Trophoblast cell (in vitro differentiated cells and primary cell): ENCODE measurements around the gene USP31.
A peak's percentile ranks its signal among the peaks of the same experiment; 100 is the strongest.

Experiments
- DNase-seq, 2 donors: peaks; one replicate each; pipeline ENCODE4 v3.0.0-alpha.2; 2016
- H2AFZ ChIP-seq: 2 replicates; pipeline ENCODE4 v1.6.1; 2013; ENCODE audit warnings: low read length, moderate library complexity, mild to moderate bottlenecking; ENCODE audit not compliant: insufficient read depth, poor library complexity
- H2AK5ac ChIP-seq: 2 replicates; pipeline ENCODE4 v1.6.1; 2013; ENCODE audit warnings: mild to moderate bottlenecking, low read length
- H2BK120ac ChIP-seq: 2 replicates; pipeline ENCODE4 v1.6.1; 2013; ENCODE audit warnings: low read length, mild to moderate bottlenecking, moderate library complexity; ENCODE audit not compliant: insufficient read depth, poor library complexity
- H2BK12ac ChIP-seq: 2 replicates; pipeline ENCODE4 v1.6.1; 2013; ENCODE audit warnings: mild to moderate bottlenecking, low read length, moderate library complexity
- H2BK5ac ChIP-seq: 2 replicates; pipeline ENCODE4 v1.6.1; 2013; ENCODE audit warnings: low read length, low read depth, moderate library complexity, mild to moderate bottlenecking; ENCODE audit not compliant: poor library complexity
- H3K14ac ChIP-seq: 2 replicates; pipeline ENCODE4 v1.6.1; 2013; ENCODE audit warnings: mild to moderate bottlenecking, low read length
- H3K18ac ChIP-seq: 2 replicates; pipeline ENCODE4 v1.6.1; 2013; ENCODE audit warnings: mild to moderate bottlenecking, low read length
- H3K23ac ChIP-seq: 2 replicates; pipeline ENCODE4 v1.6.1; 2013; ENCODE audit warnings: low read length
- H3K27ac ChIP-seq: 2 replicates; pipeline ENCODE4 v1.5.1; 2013; ENCODE audit warnings: low read depth, mild to moderate bottlenecking, inconsistent platforms, low read length, moderate library complexity
- H3K27me3 ChIP-seq: 2 replicates; pipeline ENCODE4 v1.6.1; 2013; ENCODE audit warnings: inconsistent platforms, mild to moderate bottlenecking, low read length, moderate library complexity; ENCODE audit not compliant: insufficient read depth
- H3K36me3 ChIP-seq, 2 experiments: 1 replicate in 1 of 2; 2 replicates in 1 of 2; pipeline ENCODE4 v1.6.1; 2013; ENCODE audit warnings: low read length in 2 of 2, mild to moderate bottlenecking in 2 of 2, moderate library complexity in 1 of 2; ENCODE audit not compliant: insufficient read depth in 2 of 2, control insufficient read depth in 1 of 2
- H3K4ac ChIP-seq: 2 replicates; pipeline ENCODE4 v1.6.1; 2013; ENCODE audit warnings: low read depth, mild to moderate bottlenecking, low read length, moderate library complexity
- H3K4me1 ChIP-seq, 2 experiments: 1 replicate in 1 of 2; 2 replicates in 1 of 2; pipeline ENCODE4 v1.6.1; 2013; ENCODE audit warnings: low read length in 2 of 2, mild to moderate bottlenecking in 2 of 2, moderate library complexity in 1 of 2; ENCODE audit not compliant: insufficient read depth in 2 of 2, control insufficient read depth in 1 of 2
- H3K4me2 ChIP-seq: 2 replicates; pipeline ENCODE4 v1.6.1; 2013; ENCODE audit warnings: inconsistent platforms, mild to moderate bottlenecking, low read length, moderate library complexity
- H3K4me3 ChIP-seq: 2 replicates; pipeline ENCODE4 v1.5.1; 2013; ENCODE audit warnings: mild to moderate bottlenecking, low read depth, low read length, inconsistent platforms
- H3K79me1 ChIP-seq: one replicate; pipeline ENCODE4 v1.6.1; 2013; ENCODE audit warnings: low read length
- H3K79me2 ChIP-seq: 2 replicates; pipeline ENCODE4 v1.6.1; 2013; ENCODE audit warnings: low read length, mild to moderate bottlenecking; ENCODE audit not compliant: control insufficient read depth, insufficient read depth, poor library complexity
- H3K9ac ChIP-seq: 2 replicates; pipeline ENCODE4 v1.6.1; 2013; ENCODE audit warnings: mild to moderate bottlenecking, low read length
- H3K9me3 ChIP-seq: 2 replicates; pipeline ENCODE4 v1.6.1; 2013; ENCODE audit warnings: low read depth, mild to moderate bottlenecking, control low read depth, inconsistent platforms, low read length; ENCODE audit not compliant: insufficient read depth
- H4K12ac ChIP-seq: 2 replicates; pipeline ENCODE4 v1.6.1; 2013; ENCODE audit warnings: low read depth, mild to moderate bottlenecking, low read length, moderate library complexity
- H4K8ac ChIP-seq: 2 replicates; pipeline ENCODE4 v1.6.1; 2013; ENCODE audit warnings: low read depth, mild to moderate bottlenecking, low read length, moderate library complexity
- H4K91ac ChIP-seq: one replicate; pipeline ENCODE4 v1.6.1; 2013; ENCODE audit warnings: low read depth, mild to moderate bottlenecking, low read length, moderate library complexity
- WGBS: extraction: QIAGEN DNeasy Blood & Tissue Kit; methylation state at CpG from one replicate; pipeline ENCODE4 v1.1.7; 2013; ENCODE audit warnings: missing lambda C conversion rate; ENCODE audit not compliant: insufficient read length, insufficient coverage; ENCODE audit errors: extremely low coverage; 5-methylcytosine and 5-hydroxymethylcytosine counted together

Gene USP31

GRCh38 chr16:23155445-23156049 lies 6.3 kb upstream of the USP31 start:
- WGBS, result no CpG with 5 or more reads among the region's 7 CpGs
- no peak overlapping the region for H3K4ac ChIP-seq
- H3K9me3 ChIP-seq, result no peaks in the 10 kb centered on the region
- no peak overlapping the region for H3K4me2 ChIP-seq
- no peaks in the 10 kb centered on the region for H3K4me1 ChIP-seq
- H3K27me3 ChIP-seq, result no peaks in the 10 kb centered on the region
- H3K18ac ChIP-seq, result no peak overlapping the region
- no peak overlapping the region for H3K23ac ChIP-seq
- H3K36me3 ChIP-seq, result no peaks in the 10 kb centered on the region
- DNase-seq, result peak in 1 of 2 donors; percentile 31
- H4K91ac ChIP-seq, result no peak overlapping the region
- no peak overlapping the region for H4K12ac ChIP-seq
- no peak overlapping the region for H2BK120ac ChIP-seq
- H3K27ac ChIP-seq, result no peak overlapping the region
- H2BK5ac ChIP-seq, result no peak overlapping the region
- no peak overlapping the region for H4K8ac ChIP-seq
- no peaks in the 10 kb centered on the region for H3K79me2 ChIP-seq
- H2BK12ac ChIP-seq, result no peak overlapping the region
- no peak overlapping the region for H3K4me3 ChIP-seq
- no peak overlapping the region for H3K14ac ChIP-seq
- H2AK5ac ChIP-seq, result no peak overlapping the region
- no peak overlapping the region for H3K9ac ChIP-seq
- H2AFZ ChIP-seq, result no peak overlapping the region
- no peaks in the 10 kb centered on the region for H3K79me1 ChIP-seq

DNA sequence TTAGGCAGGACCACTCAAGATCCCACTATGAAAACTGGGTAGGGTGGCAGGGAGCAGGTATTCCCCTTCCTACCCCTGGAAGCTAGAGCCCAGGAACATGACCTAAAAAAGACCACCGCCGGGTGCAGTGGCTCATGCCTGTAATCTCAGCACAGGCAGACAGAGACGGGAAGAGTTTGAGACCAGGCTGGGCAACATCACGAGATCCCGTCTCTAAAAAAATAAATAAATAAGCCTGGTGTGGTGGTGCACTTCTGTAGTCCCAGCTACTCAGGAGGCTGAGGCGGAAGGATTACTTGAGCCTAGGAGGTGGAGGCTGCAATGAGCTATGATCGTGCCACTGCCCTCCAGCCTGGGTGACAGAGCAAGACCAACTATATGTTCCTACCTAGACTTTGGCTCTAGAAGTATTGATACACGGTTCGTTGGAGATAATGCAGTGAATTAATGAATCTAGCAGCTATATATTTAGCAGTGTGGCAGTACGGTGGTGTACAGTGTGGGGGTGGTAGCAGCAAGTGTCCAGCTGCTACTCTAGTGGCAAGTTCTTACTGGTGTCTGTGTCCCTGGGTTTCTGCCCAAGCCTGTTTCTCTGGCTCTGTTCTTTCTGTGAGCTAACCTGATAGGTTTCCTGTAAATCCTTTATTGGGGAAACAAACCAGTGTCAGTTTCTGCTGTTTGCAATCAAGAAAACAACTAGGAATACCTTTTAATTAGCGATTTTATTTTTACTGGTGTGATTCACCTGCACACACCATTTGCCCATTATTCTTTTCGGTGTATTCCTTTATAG lies 3.3 kb upstream of the USP31 start:
- no peak for DNase-seq
- Histone ChIP-seq H3K4me1 (peaks cover 0 to 4% of the 10 kb centered on the region in 2 experiments), H3K27me3 (no peaks in the 10 kb centered on the region), H3K9me3 (peaks cover 2% of the 10 kb centered on the region), H4K12ac (no peak overlapping the region), H3K79me1 (no peaks in the 10 kb centered on the region), H2BK120ac (no peak overlapping the region), H3K79me2 (peaks cover 2% of the 10 kb centered on the region), H2BK12ac (no peak overlapping the region), H2AK5ac (no peak overlapping the region), H3K4ac (no peak overlapping the region), H3K9ac (no peak overlapping the region), H4K8ac (no peak overlapping the region), H3K23ac (no peak overlapping the region), H3K27ac (no peak overlapping the region), H2BK5ac (no peak overlapping the region), H3K36me3 (no peaks in the 10 kb centered on the region), H3K4me2 (no peak overlapping the region), H3K18ac (no peak overlapping the region), H4K91ac (no peak overlapping the region), H3K14ac (no peak overlapping the region), H3K4me3 (no peak overlapping the region), H2AFZ (no peak overlapping the region)
- no CpG with 5 or more reads among the region's 12 CpGs for WGBS

DNA sequence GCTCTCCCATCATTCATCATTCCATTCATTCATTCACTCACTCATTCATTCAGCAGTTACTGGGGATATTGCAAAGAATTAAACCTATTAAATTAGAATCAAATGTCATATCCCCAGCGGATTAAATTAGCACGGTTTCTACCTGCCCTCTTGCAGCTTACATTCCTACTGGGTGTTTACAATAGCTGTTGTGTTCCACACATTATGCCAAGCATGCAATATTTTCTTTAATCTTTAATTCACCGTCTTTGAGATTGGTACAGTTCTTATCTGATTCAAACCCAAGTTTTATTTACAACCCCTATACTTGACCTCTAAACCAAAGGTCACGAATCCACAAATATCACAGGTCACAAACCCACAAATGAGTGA lies 727 bp upstream of the USP31 start:
- peaks cover 2% of the 10 kb centered on the region for H3K79me2 ChIP-seq
- no CpG with 5 or more reads among the region's 4 CpGs for WGBS
- H3K79me1 ChIP-seq, result no peaks in the 10 kb centered on the region
- H2AK5ac ChIP-seq, result no peak overlapping the region
- H3K4me1 ChIP-seq, result peaks cover 0 to 4% of the 10 kb centered on the region in 2 experiments
- peaks cover 3% of the 10 kb centered on the region for H3K9me3 ChIP-seq
- H3K18ac ChIP-seq, result no peak overlapping the region
- H3K27me3 ChIP-seq, result no peaks in the 10 kb centered on the region
- no peak overlapping the region for H2BK5ac ChIP-seq
- no peaks in the 10 kb centered on the region for H3K36me3 ChIP-seq
- no peak for DNase-seq
- H3K14ac ChIP-seq, result no peak overlapping the region
- no peak overlapping the region for H2AFZ ChIP-seq
- no peak overlapping the region for H2BK12ac ChIP-seq
- no peak overlapping the region for H3K23ac ChIP-seq
- H4K91ac ChIP-seq, result no peak overlapping the region
- no peak overlapping the region for H3K27ac ChIP-seq
- no peak overlapping the region for H3K9ac ChIP-seq
- no peak overlapping the region for H3K4me3 ChIP-seq
- H4K12ac ChIP-seq, result no peak overlapping the region
- H3K4ac ChIP-seq, result no peak overlapping the region
- H4K8ac ChIP-seq, result no peak overlapping the region
- peak overlapping the region; percentile 84 for H3K4me2 ChIP-seq
- no peak overlapping the region for H2BK120ac ChIP-seq

GRCh38 chr16:23148513-23149266 lies 562 bp downstream of the USP31 start:
- Histone ChIP-seq H3K79me1 (no peaks in the 10 kb centered on the region), H2AFZ (peak overlapping the region; percentile 43), H3K27me3 (no peaks in the 10 kb centered on the region)

More at GRCh38 chr16:23148513-23149266, 562 bp downstream of the USP31 start:
- Histone ChIP-seq H3K4me2 (peak overlapping the region; percentile 84), H3K4me3 (peak overlapping the region; percentile 84), H4K12ac (peak overlapping the region; percentile 41), H3K9me3 (peaks cover 3% of the 10 kb centered on the region), H3K23ac (no peak overlapping the region), H3K14ac (peak overlapping the region; percentile 22), H2AK5ac (no peak overlapping the region), H2BK120ac (no peak overlapping the region), H4K8ac (peak overlapping the region; percentile 42), H3K36me3 (no peaks in the 10 kb centered on the region), H4K91ac (peak overlapping the region; percentile 32), H3K4ac (no peak overlapping the region), H3K27ac (no peak overlapping the region), H3K4me1 (peaks cover 0 to 4% of the 10 kb centered on the region in 2 experiments), H2BK12ac (no peak overlapping the region), H3K79me2 (peaks cover 2% of the 10 kb centered on the region), H3K9ac (peak overlapping the region; percentile 60), H2BK5ac (no peak overlapping the region), H3K18ac (peak overlapping the region; percentile 69)
- peak; percentile 77 to 85 for DNase-seq
- no CpG with 5 or more reads among the region's 103 CpGs for WGBS
